ENCODE measurements around the gene FLRT1.

FLRT1 gene

DNA sequence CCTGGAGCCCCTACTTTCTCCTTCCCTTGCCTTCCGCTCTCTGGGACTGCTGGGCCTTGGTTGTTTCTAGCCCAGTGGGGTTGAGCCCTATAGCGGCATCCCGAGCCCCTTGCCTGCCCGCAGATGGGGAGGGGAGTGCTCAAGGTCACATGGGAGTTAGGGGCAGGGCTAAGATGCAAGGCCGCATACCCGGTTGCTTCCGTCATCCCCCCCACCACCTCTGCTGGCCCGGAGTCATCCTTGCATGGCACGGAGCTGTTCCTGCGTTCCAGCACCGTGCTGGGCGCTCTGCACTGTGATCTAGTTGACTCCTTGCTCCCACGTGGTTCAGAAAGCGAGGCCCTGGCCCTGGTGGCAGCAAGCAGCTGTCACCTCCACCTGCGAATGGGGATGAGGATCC lies 18.0 kb downstream of the FLRT1 start:
- TF ChIP-seq, protein P1, sequence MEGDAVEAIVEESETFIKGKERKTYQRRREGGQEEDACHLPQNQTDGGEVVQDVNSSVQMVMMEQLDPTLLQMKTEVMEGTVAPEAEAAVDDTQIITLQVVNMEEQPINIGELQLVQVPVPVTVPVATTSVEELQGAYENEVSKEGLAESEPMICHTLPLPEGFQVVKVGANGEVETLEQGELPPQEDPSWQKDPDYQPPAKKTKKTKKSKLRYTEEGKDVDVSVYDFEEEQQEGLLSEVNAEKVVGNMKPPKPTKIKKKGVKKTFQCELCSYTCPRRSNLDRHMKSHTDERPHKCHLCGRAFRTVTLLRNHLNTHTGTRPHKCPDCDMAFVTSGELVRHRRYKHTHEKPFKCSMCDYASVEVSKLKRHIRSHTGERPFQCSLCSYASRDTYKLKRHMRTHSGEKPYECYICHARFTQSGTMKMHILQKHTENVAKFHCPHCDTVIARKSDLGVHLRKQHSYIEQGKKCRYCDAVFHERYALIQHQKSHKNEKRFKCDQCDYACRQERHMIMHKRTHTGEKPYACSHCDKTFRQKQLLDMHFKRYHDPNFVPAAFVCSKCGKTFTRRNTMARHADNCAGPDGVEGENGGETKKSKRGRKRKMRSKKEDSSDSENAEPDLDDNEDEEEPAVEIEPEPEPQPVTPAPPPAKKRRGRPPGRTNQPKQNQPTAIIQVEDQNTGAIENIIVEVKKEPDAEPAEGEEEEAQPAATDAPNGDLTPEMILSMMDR (conservative IDR thresholded peaks at IDR 0.05; ENCODE audit: low read depth, low read length) = no peak
- DNase-seq (ENCODE audit: low read depth) = peak; percentile 41
- H3K4me3 ChIP-seq (ENCODE audit: low read depth, low read length) = no peak overlapping the region

- DNase-seq (ENCODE audit: low read depth) = no peak
- TF ChIP-seq, protein P1 (conservative IDR thresholded peaks at IDR 0.05; ENCODE audit: low read depth, low read length) = no peak
- no peak overlapping the region for H3K4me3 ChIP-seq (ENCODE audit: low read depth, low read length)
These were observed 19.3 kb downstream of the FLRT1 start for GRCh38 chr11:64055077-64055476.

GRCh38 chr11:64056213-64056785 lies 20.6 kb downstream of the FLRT1 start:
- DNase-seq (ENCODE audit: low read depth) = no peak

DNA sequence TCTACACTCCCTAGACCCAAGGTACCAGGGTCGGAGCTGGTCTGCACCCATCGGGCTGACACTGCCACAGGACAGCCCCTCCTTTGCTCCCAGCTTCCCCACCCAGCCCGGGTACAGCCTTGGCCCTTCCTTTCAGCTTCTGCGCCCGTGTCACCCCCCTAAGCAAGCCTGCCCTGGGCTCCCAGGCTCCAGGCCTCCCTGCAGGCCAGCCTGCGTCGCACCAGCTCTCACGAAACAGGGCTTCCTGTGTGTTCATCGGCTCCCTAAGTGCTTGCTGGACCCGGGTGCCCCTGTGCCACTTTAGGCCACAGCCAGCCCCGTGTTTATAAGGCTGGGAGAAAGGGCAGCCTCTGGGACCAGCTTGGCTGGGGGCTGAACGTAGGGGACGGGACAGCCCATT lies 21.1 kb downstream of the FLRT1 start:
- TF ChIP-seq, protein P1 (conservative IDR thresholded peaks at IDR 0.05; ENCODE audit: low read depth, low read length) = no peak
- H3K4me3 ChIP-seq (ENCODE audit: low read depth, low read length) = no peak overlapping the region
- no peak for DNase-seq (ENCODE audit: low read depth)

More at GRCh38 chr11:64056213-64056785, 20.6 kb downstream of the FLRT1 start:
- no peak overlapping the region for H3K4me3 ChIP-seq (ENCODE audit: low read depth, low read length)
- TF ChIP-seq, protein P1 (conservative IDR thresholded peaks at IDR 0.05; ENCODE audit: low read depth, low read length) = no peak

GRCh38 chr11:64057890-64058289 lies 22.2 kb downstream of the FLRT1 start:
- no peak overlapping the region for H3K4me3 ChIP-seq (ENCODE audit: low read depth, low read length)
- DNase-seq (ENCODE audit: low read depth) = no peak
- TF ChIP-seq, protein P1 (conservative IDR thresholded peaks at IDR 0.05; ENCODE audit: low read depth, low read length) = no peak

DNA sequence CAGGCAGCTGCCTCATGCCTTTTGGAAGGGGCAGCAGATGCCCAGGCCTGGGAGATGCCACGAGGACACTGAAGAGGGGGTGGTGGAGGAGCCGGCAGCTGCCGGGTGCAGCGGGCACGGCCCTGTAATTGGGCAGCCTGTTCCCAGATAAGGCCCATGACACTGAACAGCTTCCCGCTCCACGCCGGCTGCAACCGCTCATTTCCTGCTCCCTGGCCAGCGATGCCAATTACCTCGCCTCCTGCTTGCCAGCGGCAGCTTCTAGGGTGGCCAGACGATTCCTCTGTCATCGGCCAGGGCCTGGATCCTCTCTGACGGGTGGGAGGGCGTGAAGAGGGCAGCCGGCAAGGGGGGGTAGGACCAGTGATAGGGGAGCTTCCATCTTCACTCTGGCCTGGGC lies 22.8 kb downstream of the FLRT1 start:
- no peak for DNase-seq (ENCODE audit: low read depth)
- TF ChIP-seq, protein P1 (conservative IDR thresholded peaks at IDR 0.05; ENCODE audit: low read depth, low read length) = no peak
- no peak overlapping the region for H3K4me3 ChIP-seq (ENCODE audit: low read depth, low read length)
